HL-60 (cell line): ENCODE measurements around the gene MAP1B.

Experiments
- DNase-seq, 2 experiments: peaks; one replicate each; pipeline ENCODE4 v3.0.0-alpha.2; 2010 to 2020; ENCODE audit warnings: low read depth in 1 of 2, low spot score in 1 of 2
- H3K27ac ChIP-seq: fragments of 250-450 bp; sonication (Bioruptor Pico); replicated peaks from 2 replicates; pipeline ENCODE4 v1.5.1; 2020; ENCODE audit warnings: mild to moderate bottlenecking, moderate library complexity
- H3K27me3 ChIP-seq: fragments of 250-450 bp; sonication (Bioruptor Pico); 2 replicates; pipeline ENCODE4 v1.5.1; 2021; ENCODE audit warnings: mild to moderate bottlenecking, moderate library complexity; ENCODE audit not compliant: insufficient read depth, poor library complexity, severe bottlenecking
- H3K4me3 ChIP-seq: replicated peaks from 2 replicates; pipeline ENCODE4 v1.5.1; 2011; ENCODE audit warnings: mild to moderate bottlenecking, control low read depth, low read length; ENCODE audit not compliant: insufficient read depth
- CTCF ChIP-seq: IDR thresholded peaks from one replicate; pipeline ENCODE4 v1.5.1; 2011; ENCODE audit warnings: low read length, control low read depth, inconsistent platforms; ENCODE audit not compliant: insufficient read depth
- GABPA ChIP-seq: IDR thresholded peaks from 2 replicates; pipeline ENCODE4 v1.6.1; 2012; ENCODE audit warnings: low read depth
- POLR2AphosphoS5 ChIP-seq: IDR thresholded peaks from 2 replicates; pipeline ENCODE4 v1.6.1; 2012; ENCODE audit warnings: low read depth
- REST ChIP-seq: IDR thresholded peaks from 2 replicates; pipeline ENCODE4 v1.6.1; 2012; ENCODE audit warnings: low read depth; ENCODE audit not compliant: insufficient replicate concordance
- SPI1 ChIP-seq: IDR thresholded peaks from 2 replicates; pipeline ENCODE4 v1.6.1; 2012; ENCODE audit warnings: low read depth, mild to moderate bottlenecking, borderline replicate concordance

The MAP1B gene

GRCh38 chr5:72121780-72122445 lies 14.6 kb downstream of the MAP1B start:
- no peak overlapping the region for H3K4me3 ChIP-seq
- no peak for DNase-seq
- no peak overlapping the region for H3K27ac ChIP-seq
- no peak for TF ChIP-seq CTCF
- no peak for TF ChIP-seq REST
- no peak for TF ChIP-seq GABPA
- TF ChIP-seq POLR2AphosphoS5 = no peak
- TF ChIP-seq SPI1 = no peak
- no peaks in the 10 kb centered on the region for H3K27me3 ChIP-seq

GRCh38 chr5:72122602-72123001 lies 15.3 kb downstream of the MAP1B start:
- Histone ChIP-seq H3K4me3 (no peak overlapping the region), H3K27ac (no peak overlapping the region), H3K27me3 (no peaks in the 10 kb centered on the region)

GRCh38 chr5:72123764-72124376 lies 16.6 kb downstream of the MAP1B start:
- Histone ChIP-seq H3K27me3 (no peaks in the 10 kb centered on the region), H3K4me3 (no peak overlapping the region), H3K27ac (no peak overlapping the region)
- no peak for DNase-seq
- TF ChIP-seq SPI1 (no peak), CTCF (no peak), GABPA (no peak), REST (no peak), POLR2AphosphoS5 (no peak)

More at GRCh38 chr5:72122602-72123001, 15.3 kb downstream of the MAP1B start:
- no peak for DNase-seq
- TF ChIP-seq CTCF (no peak), GABPA (no peak), POLR2AphosphoS5 (no peak)
